OCI-LY7 (cell line): ENCODE measurements around the gene TBC1D4.

Source experiments
- EZH2phosphoT487 ChIP-seq: fragments of 200-600 bp; sonication (generic); IDR thresholded peaks from 2 replicates; pipeline ENCODE4 v1.6.1; 2018; ENCODE audit warnings: low read depth, borderline replicate concordance, mild to moderate bottlenecking, mixed run types, antibody characterized with exemption, low read length, moderate library complexity, mixed read lengths
- TF ChIP-seq, protein P1 (sequence below): fragments of 200-600 bp; sonication (generic); conservative IDR thresholded peaks from 2 replicates; pipeline ENCODE4 v1.5.1; 2014; ENCODE audit warnings: mild to moderate bottlenecking, antibody characterized with exemption, low read length, moderate library complexity, mixed read lengths

DNA sequence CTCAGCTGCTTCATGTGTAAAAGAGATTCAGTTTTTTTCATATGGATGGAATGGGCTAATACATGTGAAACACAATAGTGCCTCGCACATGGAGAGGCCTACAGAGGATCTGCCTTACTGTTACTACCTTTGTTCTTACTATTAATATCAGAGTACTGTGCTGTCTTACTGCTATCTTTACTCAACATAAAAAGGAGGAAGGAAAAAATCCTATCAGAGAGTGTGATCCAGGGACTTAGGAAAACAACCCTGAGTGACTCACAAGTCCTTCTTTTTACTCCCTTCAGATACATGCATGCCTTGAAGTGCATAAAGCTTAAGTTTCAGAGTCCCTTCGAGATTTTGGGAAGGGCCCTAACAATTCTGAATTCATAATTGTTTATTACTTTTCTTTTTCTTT is 136.8 kb downstream of the TBC1D4 start:
- TF ChIP-seq, protein P1, sequence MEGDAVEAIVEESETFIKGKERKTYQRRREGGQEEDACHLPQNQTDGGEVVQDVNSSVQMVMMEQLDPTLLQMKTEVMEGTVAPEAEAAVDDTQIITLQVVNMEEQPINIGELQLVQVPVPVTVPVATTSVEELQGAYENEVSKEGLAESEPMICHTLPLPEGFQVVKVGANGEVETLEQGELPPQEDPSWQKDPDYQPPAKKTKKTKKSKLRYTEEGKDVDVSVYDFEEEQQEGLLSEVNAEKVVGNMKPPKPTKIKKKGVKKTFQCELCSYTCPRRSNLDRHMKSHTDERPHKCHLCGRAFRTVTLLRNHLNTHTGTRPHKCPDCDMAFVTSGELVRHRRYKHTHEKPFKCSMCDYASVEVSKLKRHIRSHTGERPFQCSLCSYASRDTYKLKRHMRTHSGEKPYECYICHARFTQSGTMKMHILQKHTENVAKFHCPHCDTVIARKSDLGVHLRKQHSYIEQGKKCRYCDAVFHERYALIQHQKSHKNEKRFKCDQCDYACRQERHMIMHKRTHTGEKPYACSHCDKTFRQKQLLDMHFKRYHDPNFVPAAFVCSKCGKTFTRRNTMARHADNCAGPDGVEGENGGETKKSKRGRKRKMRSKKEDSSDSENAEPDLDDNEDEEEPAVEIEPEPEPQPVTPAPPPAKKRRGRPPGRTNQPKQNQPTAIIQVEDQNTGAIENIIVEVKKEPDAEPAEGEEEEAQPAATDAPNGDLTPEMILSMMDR = no peak
- TF ChIP-seq EZH2phosphoT487 = no peak
